BE2C (cell line): ENCODE results near the gene FNDC11. TPM values are rescaled to one million over a fixed set of nuclear protein-coding genes. Genes with fewer than 3 reads are reported as not detected.
A peak's percentile ranks its signal among the peaks of the same experiment; 100 is the strongest.

Experiments
- DNase-seq: peaks from one replicate; pipeline ENCODE4 v3.0.0-alpha.2; 2020
- H3K27me3 ChIP-seq: fragments of 250-450 bp; sonication (Bioruptor Pico); 2 replicates; pipeline ENCODE4 v1.5.1; 2020; ENCODE audit warnings: mild to moderate bottlenecking
- H3K36me3 ChIP-seq: fragments of 250-450 bp; sonication (Bioruptor Pico); 2 replicates; pipeline ENCODE4 v1.5.1; 2020; ENCODE audit warnings: mild to moderate bottlenecking
- H3K4me1 ChIP-seq: fragments of 250-450 bp; sonication (Bioruptor Pico); 2 replicates; pipeline ENCODE4 v1.5.1; 2020
- H3K4me3 ChIP-seq: 2 replicates; pipeline ENCODE4 v1.5.1; 2011; ENCODE audit warnings: low read depth, low read length
- H3K9me3 ChIP-seq: fragments of 250-450 bp; sonication (Bioruptor Pico); 2 replicates; pipeline ENCODE4 v1.5.1; 2020
- polyA plus RNA-seq: library from polyadenylated mRNA; unstranded; fragments of >200 nt; gene quantifications from one replicate; pipeline ENCODE4 v1.2.1, GENCODE V29; 2012; ENCODE audit warnings: low read depth, missing spikeins; ENCODE audit not compliant: insufficient read length, insufficient read depth
- TF ChIP-seq, protein P1 (sequence below): IDR thresholded peaks from 2 replicates; pipeline ENCODE4 v1.5.1; 2012; ENCODE audit warnings: mild to moderate bottlenecking, low read depth, low read length

Gene FNDC11, protein sequence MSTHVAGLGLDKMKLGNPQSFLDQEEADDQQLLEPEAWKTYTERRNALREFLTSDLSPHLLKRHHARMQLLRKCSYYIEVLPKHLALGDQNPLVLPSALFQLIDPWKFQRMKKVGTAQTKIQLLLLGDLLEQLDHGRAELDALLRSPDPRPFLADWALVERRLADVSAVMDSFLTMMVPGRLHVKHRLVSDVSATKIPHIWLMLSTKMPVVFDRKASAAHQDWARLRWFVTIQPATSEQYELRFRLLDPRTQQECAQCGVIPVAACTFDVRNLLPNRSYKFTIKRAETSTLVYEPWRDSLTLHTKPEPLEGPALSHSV
- polyA plus RNA-seq, result not detected

DNA sequence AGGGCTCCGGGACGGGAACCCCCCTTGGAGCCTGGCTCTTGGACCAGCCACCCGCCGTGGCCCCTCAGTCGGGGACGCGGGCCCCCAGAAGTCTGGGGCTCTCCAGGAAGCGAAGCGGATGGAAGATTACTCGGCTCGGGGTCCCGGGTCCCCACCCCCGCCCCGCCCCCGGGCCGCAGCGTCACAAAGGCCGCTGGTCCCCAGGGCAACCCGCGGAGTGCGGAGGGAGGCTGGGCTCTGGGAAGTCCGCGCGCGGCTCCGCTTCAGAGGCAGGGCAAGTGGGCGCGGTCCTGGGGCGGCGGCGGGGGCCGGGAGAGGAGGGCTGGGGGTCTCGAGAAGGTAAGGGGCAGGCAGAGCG, at the start of gene FNDC11:
FNDC11 (plus strand) TSS at position 227 of the 358 bp plus-strand sequence. CDS start 1,505 bp downstream, outside the sequence.
- Histone ChIP-seq H3K9me3 (no peaks in the 10 kb centered on the region), H3K36me3 (no peaks in the 10 kb centered on the region), H3K4me1 (peaks cover 9% of the 10 kb centered on the region; the same call in 1 of the 2 replicates), H3K4me3 (peak within 1 kb of the TSS; percentile 66), H3K27me3 (no peaks in the 10 kb centered on the region)
- peak; percentile 80 for DNase-seq
- TF ChIP-seq, protein P1, sequence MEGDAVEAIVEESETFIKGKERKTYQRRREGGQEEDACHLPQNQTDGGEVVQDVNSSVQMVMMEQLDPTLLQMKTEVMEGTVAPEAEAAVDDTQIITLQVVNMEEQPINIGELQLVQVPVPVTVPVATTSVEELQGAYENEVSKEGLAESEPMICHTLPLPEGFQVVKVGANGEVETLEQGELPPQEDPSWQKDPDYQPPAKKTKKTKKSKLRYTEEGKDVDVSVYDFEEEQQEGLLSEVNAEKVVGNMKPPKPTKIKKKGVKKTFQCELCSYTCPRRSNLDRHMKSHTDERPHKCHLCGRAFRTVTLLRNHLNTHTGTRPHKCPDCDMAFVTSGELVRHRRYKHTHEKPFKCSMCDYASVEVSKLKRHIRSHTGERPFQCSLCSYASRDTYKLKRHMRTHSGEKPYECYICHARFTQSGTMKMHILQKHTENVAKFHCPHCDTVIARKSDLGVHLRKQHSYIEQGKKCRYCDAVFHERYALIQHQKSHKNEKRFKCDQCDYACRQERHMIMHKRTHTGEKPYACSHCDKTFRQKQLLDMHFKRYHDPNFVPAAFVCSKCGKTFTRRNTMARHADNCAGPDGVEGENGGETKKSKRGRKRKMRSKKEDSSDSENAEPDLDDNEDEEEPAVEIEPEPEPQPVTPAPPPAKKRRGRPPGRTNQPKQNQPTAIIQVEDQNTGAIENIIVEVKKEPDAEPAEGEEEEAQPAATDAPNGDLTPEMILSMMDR, result no peak

DNA sequence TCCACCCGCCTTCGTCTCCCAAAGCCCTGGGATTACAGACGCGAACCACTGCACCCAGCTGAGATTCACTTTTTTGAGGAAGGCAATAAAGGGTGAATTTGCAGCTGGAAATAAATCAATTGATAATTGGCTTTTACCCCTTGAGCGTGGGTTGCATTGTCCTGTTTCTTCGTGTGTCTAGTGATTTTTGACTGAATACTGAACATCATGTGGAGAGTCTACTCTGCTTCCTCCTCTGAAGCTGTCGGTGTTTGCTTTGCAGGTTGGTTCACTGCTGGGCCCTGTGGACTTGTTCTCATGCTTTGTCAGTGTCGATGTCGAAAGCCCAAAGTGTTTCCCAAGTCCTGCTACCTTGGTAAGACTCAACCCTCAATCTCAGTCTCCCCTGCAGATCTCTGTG, 49.3 kb upstream of the FNDC11 start:
- DNase-seq, result no peak
- Histone ChIP-seq H3K4me3 (no peak overlapping the region), H3K27me3 (no peaks in the 10 kb centered on the region), H3K36me3 (no peaks in the 10 kb centered on the region), H3K9me3 (peaks cover 4% of the 10 kb centered on the region; the same call in 1 of the 2 replicates), H3K4me1 (peaks cover 25% of the 10 kb centered on the region)
- TF ChIP-seq, protein P1, result no peak

DNA sequence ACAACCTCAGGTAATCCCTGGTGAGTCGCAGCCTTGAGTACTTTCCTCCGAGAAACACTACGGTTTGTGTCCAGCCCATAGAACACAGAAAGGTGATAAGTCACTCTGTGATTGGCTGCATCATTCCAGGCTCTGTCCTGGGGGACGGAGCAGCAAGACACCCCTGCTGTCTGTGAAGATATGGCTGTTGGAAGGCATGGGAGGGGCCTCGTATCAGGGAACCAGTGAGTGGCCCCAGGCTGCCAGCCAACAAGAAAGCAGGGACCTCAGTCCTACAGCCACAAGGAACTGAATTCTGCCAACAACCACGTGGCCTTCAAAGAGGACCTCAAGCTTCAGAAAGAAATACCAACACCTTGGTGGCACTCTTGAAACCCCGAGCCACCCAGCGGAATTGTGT, 48.7 kb upstream of the FNDC11 start:
- no peak overlapping the region for H3K4me3 ChIP-seq
- peaks cover 4% of the 10 kb centered on the region; the same call in 1 of the 2 replicates for H3K9me3 ChIP-seq
- DNase-seq, result no peak
- TF ChIP-seq, protein P1, result no peak
- H3K27me3 ChIP-seq, result no peaks in the 10 kb centered on the region
- peaks cover 19% of the 10 kb centered on the region for H3K4me1 ChIP-seq
- no peaks in the 10 kb centered on the region for H3K36me3 ChIP-seq

DNA sequence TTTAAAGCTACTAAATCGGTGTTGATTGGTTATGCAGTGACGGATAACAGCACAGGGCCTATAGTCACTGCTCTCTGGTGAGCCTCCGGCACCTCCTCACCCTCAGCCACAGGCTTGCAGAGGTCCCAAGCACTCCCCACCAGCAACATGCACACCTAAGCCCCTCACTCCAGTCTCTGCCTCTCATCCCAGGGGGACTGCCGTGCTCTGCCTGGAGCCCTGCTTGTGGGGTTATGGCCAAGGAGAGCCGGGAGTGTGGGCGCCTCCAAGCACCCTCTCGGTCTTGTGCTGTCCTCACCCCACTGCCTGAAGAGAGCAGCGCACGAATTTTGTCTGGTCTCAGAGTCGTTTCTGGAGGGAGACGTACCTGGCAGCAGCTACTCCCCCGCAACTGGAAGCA, 48.2 kb upstream of the FNDC11 start:
- H3K36me3 ChIP-seq, result no peaks in the 10 kb centered on the region
- DNase-seq, result no peak
- no peak overlapping the region for H3K4me3 ChIP-seq
- TF ChIP-seq, protein P1, result no peak
- no peaks in the 10 kb centered on the region for H3K27me3 ChIP-seq
- peaks cover 19% of the 10 kb centered on the region for H3K4me1 ChIP-seq
- peaks cover 4% of the 10 kb centered on the region; the same call in 1 of the 2 replicates for H3K9me3 ChIP-seq

DNA sequence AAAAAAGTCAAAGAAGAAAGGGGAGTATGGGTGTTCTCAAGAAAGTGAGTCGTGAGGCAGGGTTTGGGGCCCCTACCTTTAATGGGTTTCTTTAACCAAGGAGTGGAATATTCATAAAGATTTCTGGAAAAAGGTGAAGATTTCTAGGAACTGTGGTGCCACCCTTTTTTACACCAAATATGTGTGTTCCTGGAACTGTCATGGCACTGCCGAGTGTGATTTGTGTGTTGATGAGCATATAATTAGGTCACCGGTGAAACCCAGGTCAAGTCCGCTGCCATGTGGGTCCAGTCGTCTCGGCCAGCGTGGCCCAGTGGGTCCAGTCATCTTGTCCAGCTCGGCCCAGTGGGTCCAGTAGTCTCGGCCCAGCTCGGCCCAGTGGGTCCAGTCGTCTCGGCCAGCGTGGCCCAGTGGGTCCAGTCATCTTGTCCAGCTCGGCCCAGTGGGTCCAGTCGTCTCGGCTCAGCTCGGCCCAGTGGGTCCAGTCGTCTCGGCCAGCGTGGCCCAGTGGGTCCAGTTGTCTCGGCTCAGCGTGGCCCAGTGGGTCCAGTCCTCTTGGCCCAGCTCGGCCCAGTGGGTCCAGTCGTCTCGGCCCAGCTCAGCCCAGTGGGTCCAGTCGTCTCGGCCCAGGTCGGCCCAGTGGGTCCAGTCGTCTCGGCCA, 46.7 kb upstream of the FNDC11 start:
- H3K4me3 ChIP-seq, result no peak overlapping the region
- no peaks in the 10 kb centered on the region for H3K27me3 ChIP-seq
- no peaks in the 10 kb centered on the region for H3K36me3 ChIP-seq
- peaks cover 4% of the 10 kb centered on the region; the same call in 1 of the 2 replicates for H3K9me3 ChIP-seq
- TF ChIP-seq, protein P1, result no peak
- no peak for DNase-seq
- H3K4me1 ChIP-seq, result peaks cover 13% of the 10 kb centered on the region
